Stimulated activated naive B cell treated with anti-CD40 and anti-IgM and Interleukin-4, amounts not matched to agents 10 μg/mL and 1 μg/mL and 100 μg/mL, for 72 hours (primary cell): ENCODE data around the gene RNF6.

Source experiments
- ATAC-seq, 2 donors: fragments of 150-1000 bp; cut with Tn5 transposase; replicated peaks; 2 replicates each; pipeline ENCODE4 v1.10.0; 2021; ENCODE audit warnings: moderate library complexity in 1 of 2
- DNase-seq: peaks from one replicate; pipeline ENCODE4 v3.0.0; 2021
- H3K27ac Mint-ChIP-seq: one replicate; pipeline ENCODE4 v1.8.0; 2022; ENCODE audit warnings: mild to moderate bottlenecking, mixed read lengths
- H3K27me3 Mint-ChIP-seq, 2 donors: one replicate each; pipeline ENCODE4 v1.8.0; 2022; ENCODE audit warnings: mixed read lengths in 2 of 2
- H3K36me3 Mint-ChIP-seq, 2 donors: one replicate each; pipeline ENCODE4 v1.8.0; 2022; ENCODE audit warnings: mixed read lengths in 2 of 2, mild to moderate bottlenecking in 1 of 2
- H3K4me1 Mint-ChIP-seq, 2 donors: one replicate each; pipeline ENCODE4 v1.8.0; 2022; ENCODE audit warnings: mixed read lengths in 2 of 2, mild to moderate bottlenecking in 1 of 2
- H3K4me3 Mint-ChIP-seq, 2 donors: one replicate each; pipeline ENCODE4 v1.8.0; 2022; ENCODE audit warnings: mild to moderate bottlenecking in 2 of 2, mixed read lengths in 2 of 2, moderate library complexity in 1 of 2
- H3K9me3 Mint-ChIP-seq, 2 donors: one replicate each; pipeline ENCODE4 v1.8.0; 2022; ENCODE audit warnings: mixed read lengths in 2 of 2, mild to moderate bottlenecking in 1 of 2

The RNF6 gene

DNA sequence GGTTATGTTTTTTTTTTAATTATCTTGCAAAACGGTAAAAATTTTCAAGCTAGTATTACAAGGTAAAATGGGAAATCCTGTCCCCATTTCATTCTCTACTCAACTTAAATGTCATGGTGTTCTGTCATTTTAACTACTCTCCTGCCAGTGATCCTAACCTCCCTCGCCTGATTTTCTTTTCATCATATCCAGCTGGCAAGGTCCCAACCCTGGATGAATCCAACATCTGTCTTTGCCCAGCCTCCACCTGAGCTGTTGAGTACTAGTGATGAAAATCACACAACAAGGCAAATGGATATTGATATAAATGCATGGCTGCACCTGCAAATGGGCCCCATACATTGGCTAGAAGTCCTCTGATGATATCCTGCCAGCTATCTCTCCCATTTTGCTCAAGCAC is 24.9 kb upstream of the RNF6 start:
- Mint-ChIP-seq H3K9me3 (no peaks in the 10 kb centered on the region), H3K27ac (no peak overlapping the region), H3K4me3 (no peak overlapping the region), H3K4me1 (no peaks in the 10 kb centered on the region), H3K36me3 (no peaks in the 10 kb centered on the region), H3K27me3 (peaks cover 0 to 4% of the 10 kb centered on the region in 2 donors)
- DNase-seq, result no peak
- ATAC-seq, result no peak

DNA sequence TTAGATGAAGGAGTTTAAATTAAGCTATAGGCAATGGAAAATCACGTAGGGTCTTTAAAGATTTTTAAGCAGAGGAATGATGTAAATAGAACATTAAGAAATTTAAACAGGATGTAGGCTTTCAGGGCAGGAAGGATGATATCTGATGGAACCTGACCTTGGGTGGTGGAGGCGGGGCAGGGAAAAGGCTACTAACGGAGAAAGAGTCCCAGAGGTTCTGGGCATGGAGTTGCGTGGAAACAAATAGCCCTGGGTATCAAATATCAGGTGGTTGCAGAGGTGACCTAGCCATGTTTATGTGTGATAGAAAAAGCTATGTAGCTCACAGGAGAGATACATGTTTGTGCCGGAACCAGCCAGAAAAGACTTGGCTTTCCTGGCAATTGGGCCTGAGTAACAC is 24.0 kb upstream of the RNF6 start:
- H3K27ac Mint-ChIP-seq, result no peak overlapping the region
- H3K4me1 Mint-ChIP-seq, result no peaks in the 10 kb centered on the region
- no peak overlapping the region for H3K4me3 Mint-ChIP-seq
- H3K36me3 Mint-ChIP-seq, result no peaks in the 10 kb centered on the region
- H3K27me3 Mint-ChIP-seq, result peaks cover 4 to 5% of the 10 kb centered on the region in 2 donors
- ATAC-seq (no peak), DNase-seq (no peak)
- H3K9me3 Mint-ChIP-seq, result no peaks in the 10 kb centered on the region

GRCh38 chr13:26236296-26236695 is 14.2 kb upstream of the RNF6 start:
- no peaks in the 10 kb centered on the region for H3K36me3 Mint-ChIP-seq
- H3K9me3 Mint-ChIP-seq, result no peaks in the 10 kb centered on the region
- no peak overlapping the region for H3K27ac Mint-ChIP-seq
- no peak overlapping the region for H3K4me3 Mint-ChIP-seq
- H3K27me3 Mint-ChIP-seq, result peaks cover 16 to 29% of the 10 kb centered on the region in 2 donors
- no peaks in the 10 kb centered on the region for H3K4me1 Mint-ChIP-seq
- DNase-seq, result no peak
- ATAC-seq, result no peak

- Mint-ChIP-seq H3K9me3 (no peaks in the 10 kb centered on the region), H3K27ac (no peak overlapping the region), H3K4me3 (no peak overlapping the region), H3K27me3 (peaks cover 9 to 23% of the 10 kb centered on the region in 2 donors), H3K4me1 (no peaks in the 10 kb centered on the region), H3K36me3 (no peaks in the 10 kb centered on the region)
- no peak for DNase-seq
- no peak for ATAC-seq
These were observed 8.6 kb upstream of the RNF6 start for GRCh38 chr13:26230703-26231102.

DNA sequence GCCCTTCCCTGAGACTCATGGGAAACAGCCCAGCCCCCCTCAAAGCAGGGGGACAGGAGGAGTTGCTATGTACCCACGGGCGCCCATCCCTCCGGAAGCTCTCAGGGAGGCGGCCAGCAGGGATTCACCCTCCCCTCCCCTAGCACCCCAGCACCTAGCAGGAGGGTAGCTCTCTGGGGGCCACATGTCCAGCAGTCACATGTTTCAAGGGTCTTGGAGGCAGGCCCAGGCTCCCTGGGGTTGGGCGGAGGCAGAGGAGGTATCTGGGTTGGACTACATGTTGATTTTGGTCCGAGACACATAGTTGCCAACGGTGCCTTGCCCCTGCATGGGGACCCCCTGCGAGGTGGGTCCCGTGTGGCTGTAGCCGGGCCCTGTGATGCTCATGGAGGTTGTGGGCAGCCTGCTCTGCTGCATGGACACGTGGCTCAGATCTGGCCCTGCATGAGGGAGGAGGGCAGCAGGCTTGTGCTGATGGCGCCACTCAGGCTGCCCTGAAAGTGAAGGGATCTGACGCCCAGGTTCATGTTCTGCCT is 7.0 kb upstream of the RNF6 start:
- Mint-ChIP-seq H3K4me1 (no peaks in the 10 kb centered on the region), H3K36me3 (no peaks in the 10 kb centered on the region), H3K27me3 (peaks cover 4 to 23% of the 10 kb centered on the region in 2 donors), H3K27ac (no peak overlapping the region), H3K9me3 (no peaks in the 10 kb centered on the region), H3K4me3 (no peak overlapping the region)
- DNase-seq (no peak), ATAC-seq (no peak)

- DNase-seq, result no peak
- Mint-ChIP-seq H3K27me3 (peaks cover 4 to 23% of the 10 kb centered on the region in 2 donors), H3K4me3 (no peak overlapping the region), H3K36me3 (no peaks in the 10 kb centered on the region), H3K4me1 (peaks cover 3 to 5% of the 10 kb centered on the region in 2 donors), H3K27ac (no peak overlapping the region), H3K9me3 (no peaks in the 10 kb centered on the region)
- no peak for ATAC-seq
These were observed 6.0 kb upstream of the RNF6 start for GRCh38 chr13:26228096-26228495.

- DNase-seq (no peak), ATAC-seq (no peak)
- Mint-ChIP-seq H3K36me3 (no peaks in the 10 kb centered on the region), H3K4me3 (no peak overlapping the region), H3K4me1 (peaks cover 8 to 12% of the 10 kb centered on the region in 2 donors), H3K9me3 (no peaks in the 10 kb centered on the region), H3K27me3 (peaks cover 4 to 23% of the 10 kb centered on the region in 2 donors), H3K27ac (no peak overlapping the region)
These were observed 5.3 kb upstream of the RNF6 start for GRCh38 chr13:26227166-26227971.

- Mint-ChIP-seq H3K27me3 (peaks cover under 1 to 13% of the 10 kb centered on the region in 2 donors), H3K9me3 (no peaks in the 10 kb centered on the region), H3K4me1 (peaks cover 10 to 20% of the 10 kb centered on the region in 2 donors), H3K36me3 (peaks cover 0 to 3% of the 10 kb centered on the region in 2 donors), H3K4me3 (no peak overlapping the region), H3K27ac (no peak overlapping the region)
- ATAC-seq, result no peak
- DNase-seq, result no peak
These were observed 3.9 kb upstream of the RNF6 start for GRCh38 chr13:26225896-26226617.

GRCh38 chr13:26222520-26223046 is 469 bp upstream of the RNF6 start:
- DNase-seq (no peak), ATAC-seq (peak; percentile 68 to 69)

GRCh38 chr13:26221399-26221720 is 754 bp downstream of the RNF6 start:
- DNase-seq, result no peak
- peaks cover 13 to 20% of the 10 kb centered on the region in 2 donors for H3K4me1 Mint-ChIP-seq
- H3K4me3 Mint-ChIP-seq, result peak overlapping the region; percentile 95 to 100
- peak overlapping the region; percentile 100 for H3K27ac Mint-ChIP-seq
- ATAC-seq, result no peak
- no peaks in the 10 kb centered on the region for H3K9me3 Mint-ChIP-seq
- H3K27me3 Mint-ChIP-seq, result no peaks in the 10 kb centered on the region
- H3K36me3 Mint-ChIP-seq, result peaks cover 5 to 21% of the 10 kb centered on the region in 2 donors

More at GRCh38 chr13:26222520-26223046, 469 bp upstream of the RNF6 start:
- Mint-ChIP-seq H3K36me3 (peaks cover 5 to 14% of the 10 kb centered on the region in 2 donors), H3K4me1 (peaks cover 13 to 20% of the 10 kb centered on the region in 2 donors), H3K4me3 (peak overlapping the region; percentile 95 to 100), H3K27me3 (peaks cover 0 to 2% of the 10 kb centered on the region in 2 donors), H3K27ac (peak overlapping the region; percentile 100), H3K9me3 (no peaks in the 10 kb centered on the region)

GRCh38 chr13:26220575-26220974 is 1.5 kb downstream of the RNF6 start:
- Mint-ChIP-seq H3K36me3 (peaks cover 5 to 21% of the 10 kb centered on the region in 2 donors), H3K4me3 (peak overlapping the region in 1 of 2 donors; percentile 100), H3K9me3 (no peaks in the 10 kb centered on the region), H3K27ac (no peak overlapping the region), H3K27me3 (no peaks in the 10 kb centered on the region), H3K4me1 (peaks cover 13 to 20% of the 10 kb centered on the region in 2 donors)
- DNase-seq (no peak), ATAC-seq (no peak)

GRCh38 chr13:26219726-26220125 is 2.4 kb downstream of the RNF6 start:
- DNase-seq, result no peak
- Mint-ChIP-seq H3K36me3 (peaks cover 11 to 28% of the 10 kb centered on the region in 2 donors), H3K4me1 (peaks cover 15 to 25% of the 10 kb centered on the region in 2 donors), H3K4me3 (no peak overlapping the region), H3K27me3 (no peaks in the 10 kb centered on the region), H3K9me3 (no peaks in the 10 kb centered on the region), H3K27ac (no peak overlapping the region)
- no peak for ATAC-seq

DNA sequence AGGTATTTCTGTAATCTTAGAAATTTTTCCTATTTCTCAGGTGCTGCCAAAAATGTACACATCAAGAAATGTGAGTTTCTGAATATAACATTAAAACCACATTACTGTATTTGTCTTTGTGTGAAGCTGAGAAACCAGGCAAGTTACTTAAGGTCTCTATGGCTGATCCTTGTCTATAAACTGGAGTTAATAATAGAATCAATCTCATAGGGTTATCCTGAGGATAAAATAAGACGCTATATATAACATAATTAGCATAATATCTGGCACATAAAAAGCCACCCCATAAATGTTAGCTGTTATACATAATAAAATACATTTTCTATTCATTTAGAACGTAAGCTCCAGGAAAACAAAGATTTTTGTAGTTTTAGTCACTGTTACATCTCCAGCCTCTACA is 6.1 kb downstream of the RNF6 start:
- no peak overlapping the region for H3K4me3 Mint-ChIP-seq
- ATAC-seq (no peak), DNase-seq (no peak)
- no peaks in the 10 kb centered on the region for H3K9me3 Mint-ChIP-seq
- no peaks in the 10 kb centered on the region for H3K27me3 Mint-ChIP-seq
- peaks cover 6 to 11% of the 10 kb centered on the region in 2 donors for H3K4me1 Mint-ChIP-seq
- H3K36me3 Mint-ChIP-seq, result peaks cover 26 to 43% of the 10 kb centered on the region in 2 donors
- no peak overlapping the region for H3K27ac Mint-ChIP-seq

DNA sequence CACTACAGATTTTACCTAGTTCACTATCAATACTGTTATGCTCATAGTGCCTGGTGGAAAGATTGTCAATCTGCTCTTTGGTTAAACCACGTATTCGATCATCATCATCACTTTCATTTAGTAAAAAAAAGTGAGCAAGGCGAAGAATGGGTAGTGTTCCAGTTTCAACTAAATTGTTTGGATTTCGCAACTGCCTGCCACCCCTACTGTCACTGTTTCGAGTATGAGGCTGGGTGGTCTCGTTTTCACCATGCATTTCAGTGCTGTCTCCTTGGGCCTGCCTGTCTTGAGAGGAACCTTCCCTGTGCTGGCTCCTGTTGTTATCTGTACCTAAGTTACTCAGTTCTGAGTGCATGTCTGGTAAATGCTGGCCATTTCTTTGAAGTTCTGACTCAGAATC is 8.1 kb downstream of the RNF6 start:
- no peak overlapping the region for H3K27ac Mint-ChIP-seq
- DNase-seq, result no peak
- no peaks in the 10 kb centered on the region for H3K9me3 Mint-ChIP-seq
- H3K36me3 Mint-ChIP-seq, result peaks cover 30 to 51% of the 10 kb centered on the region in 2 donors
- peaks cover 5 to 11% of the 10 kb centered on the region in 2 donors for H3K4me1 Mint-ChIP-seq
- H3K4me3 Mint-ChIP-seq, result no peak overlapping the region
- no peak for ATAC-seq
- no peaks in the 10 kb centered on the region for H3K27me3 Mint-ChIP-seq
